Effector memory CD4-positive, alpha-beta T cell (primary cell): ENCODE results near the gene ITGB7.
"Not testable (repeated sequence)": the region's sequence is repeated elsewhere in the genome, so short reads cannot be mapped to it uniquely, and the experiment has no call there.

Experiments
- DNase-seq, 3 donors: peaks; one replicate each; pipeline ENCODE4 v3.0.0-alpha.2; 2020
- H3K27ac ChIP-seq: 2 replicates; pipeline ENCODE4 v1.7.0; 2013; ENCODE audit warnings: mild to moderate bottlenecking, low read length, moderate library complexity; ENCODE audit not compliant: insufficient read depth, poor library complexity, severe bottlenecking
- H3K27me3 ChIP-seq: replicated peaks from 2 replicates; pipeline ENCODE4 v1.7.0; 2013; ENCODE audit warnings: mild to moderate bottlenecking, low read length; ENCODE audit not compliant: insufficient read depth, control insufficient read depth, poor library complexity, severe bottlenecking
- H3K36me3 ChIP-seq: 2 replicates; pipeline ENCODE4 v1.7.0; 2013; ENCODE audit warnings: mild to moderate bottlenecking, low read length, moderate library complexity; ENCODE audit not compliant: control insufficient read depth, insufficient read depth
- H3K4me1 ChIP-seq: 2 replicates; pipeline ENCODE4 v1.7.0; 2013; ENCODE audit warnings: low read length, mild to moderate bottlenecking; ENCODE audit not compliant: control insufficient read depth, insufficient read depth, poor library complexity, severe bottlenecking
- H3K4me3 ChIP-seq: 2 replicates; pipeline ENCODE4 v1.7.0; 2013; ENCODE audit warnings: low read length, low read depth, mild to moderate bottlenecking; ENCODE audit not compliant: insufficient read depth, poor library complexity, severe bottlenecking
- H3K9me3 ChIP-seq: 2 replicates; pipeline ENCODE4 v1.7.0; 2013; ENCODE audit warnings: mild to moderate bottlenecking, low read length, moderate library complexity; ENCODE audit not compliant: control insufficient read depth

Gene ITGB7

DNA sequence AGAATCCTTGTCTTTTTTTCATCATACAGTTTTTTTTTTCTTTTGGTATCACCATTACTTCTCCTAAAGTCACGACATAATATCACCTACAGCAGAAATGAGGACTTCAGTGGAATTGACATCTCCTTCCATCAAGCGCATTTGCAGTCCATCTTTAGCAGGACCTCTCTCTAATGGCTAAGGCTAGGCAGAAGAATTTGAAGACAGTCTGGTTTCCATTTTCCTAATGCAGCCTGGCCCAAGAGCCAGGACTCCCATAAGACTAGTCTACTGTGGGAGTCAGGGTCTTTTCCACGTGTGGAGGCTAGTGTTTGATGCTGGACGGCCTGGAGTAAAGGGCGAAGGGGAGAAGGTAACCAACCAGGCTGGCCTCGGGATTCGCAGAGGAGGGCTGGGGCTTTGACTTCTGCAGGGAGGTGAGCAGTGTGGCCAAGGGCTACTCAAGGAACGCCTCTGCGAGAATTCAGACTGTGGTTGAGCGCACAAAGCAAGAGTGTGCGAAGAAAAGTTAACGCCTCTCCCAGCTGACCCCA is 27.3 kb downstream of the ITGB7 start:
- peak overlapping the region; percentile 78 for H3K4me3 ChIP-seq
- H3K4me1 ChIP-seq = peaks cover 28% of the 10 kb centered on the region
- peaks cover 26% of the 10 kb centered on the region for H3K36me3 ChIP-seq
- H3K27me3 ChIP-seq = no peaks in the 10 kb centered on the region
- no peak for DNase-seq
- H3K27ac ChIP-seq = peak overlapping the region; percentile 91
- H3K9me3 ChIP-seq = no peaks in the 10 kb centered on the region

- peaks cover 20% of the 10 kb centered on the region for H3K36me3 ChIP-seq
- not testable (repeated sequence) for H3K9me3 ChIP-seq, H3K4me3 ChIP-seq, H3K27me3 ChIP-seq, DNase-seq
- peaks cover 28% of the 10 kb centered on the region for H3K4me1 ChIP-seq
- H3K27ac ChIP-seq = peak overlapping the region; percentile 91
These were observed 28.2 kb downstream of the ITGB7 start for GRCh38 chr12:53178803-53179202.

- not testable (repeated sequence) for H3K36me3 ChIP-seq, H3K27ac ChIP-seq, DNase-seq, H3K9me3 ChIP-seq, H3K4me3 ChIP-seq, H3K27me3 ChIP-seq
- peaks cover 23% of the 10 kb centered on the region for H3K4me1 ChIP-seq
These were observed 29.6 kb downstream of the ITGB7 start for GRCh38 chr12:53177447-53177846.

DNA sequence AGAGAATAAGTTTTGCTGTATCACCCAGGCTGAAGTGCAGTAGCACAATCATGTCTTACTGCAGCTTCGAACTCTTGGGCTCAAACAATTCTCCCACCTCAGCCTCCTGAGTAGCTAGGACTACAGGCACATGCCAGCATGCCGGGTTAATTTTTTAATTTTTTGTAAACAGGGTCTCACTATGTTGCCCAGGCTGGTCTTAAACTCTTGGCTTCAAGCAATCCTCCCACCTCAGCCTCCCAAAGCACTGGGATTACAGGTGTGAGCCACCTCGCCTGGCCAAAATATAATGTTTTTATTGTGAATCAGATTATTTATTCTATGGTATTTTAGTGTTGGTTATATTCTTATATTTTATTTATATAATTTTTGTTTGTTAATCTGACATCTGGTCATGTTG is 30.3 kb downstream of the ITGB7 start:
- no peaks in the 10 kb centered on the region for H3K9me3 ChIP-seq
- H3K36me3 ChIP-seq = peaks cover under 1% of the 10 kb centered on the region
- DNase-seq = no peak
- no peaks in the 10 kb centered on the region for H3K27me3 ChIP-seq
- H3K4me1 ChIP-seq = peaks cover 17% of the 10 kb centered on the region
- no peak overlapping the region for H3K27ac ChIP-seq
- no peak overlapping the region for H3K4me3 ChIP-seq

DNA sequence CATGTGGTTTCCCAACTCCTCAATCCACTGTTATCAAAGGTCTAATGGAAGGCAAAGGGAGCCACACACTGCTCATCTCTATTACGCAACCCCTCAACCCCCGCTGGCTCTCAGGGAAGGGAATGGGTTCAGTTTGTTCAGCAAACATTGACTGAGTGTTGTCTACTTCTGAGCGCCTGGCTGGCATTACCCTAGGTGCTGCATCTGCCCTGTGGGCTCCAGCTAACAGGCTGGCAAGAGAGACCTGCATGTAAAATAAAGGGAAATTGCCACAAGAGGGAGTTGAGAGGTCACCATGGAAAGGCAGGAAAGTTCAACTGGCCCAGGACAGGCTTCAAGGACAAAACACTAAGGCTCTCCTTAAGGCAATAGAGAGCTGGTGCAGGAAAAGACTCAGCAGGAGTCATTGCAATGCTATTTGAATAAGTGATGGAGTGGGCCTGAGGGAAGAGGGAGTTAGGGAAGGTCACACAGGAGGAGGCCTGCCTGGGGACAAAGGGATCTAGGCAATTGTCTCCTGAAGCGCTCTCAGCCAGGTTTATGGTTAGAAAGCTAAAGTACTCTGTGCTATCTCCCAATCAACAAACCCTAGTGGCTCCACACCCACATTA is 32.1 kb downstream of the ITGB7 start:
- H3K4me3 ChIP-seq = no peak overlapping the region
- peaks cover 9% of the 10 kb centered on the region for H3K4me1 ChIP-seq
- no peak for DNase-seq
- no peak overlapping the region for H3K27ac ChIP-seq
- H3K9me3 ChIP-seq = no peaks in the 10 kb centered on the region
- no peaks in the 10 kb centered on the region for H3K27me3 ChIP-seq
- no peaks in the 10 kb centered on the region for H3K36me3 ChIP-seq

GRCh38 chr12:53173085-53173715 is 33.9 kb downstream of the ITGB7 start:
- no peaks in the 10 kb centered on the region for H3K9me3 ChIP-seq
- H3K4me3 ChIP-seq = no peak overlapping the region
- DNase-seq = no peak
- no peaks in the 10 kb centered on the region for H3K36me3 ChIP-seq
- no peaks in the 10 kb centered on the region for H3K4me1 ChIP-seq
- no peak overlapping the region for H3K27ac ChIP-seq
- H3K27me3 ChIP-seq = no peaks in the 10 kb centered on the region

DNA sequence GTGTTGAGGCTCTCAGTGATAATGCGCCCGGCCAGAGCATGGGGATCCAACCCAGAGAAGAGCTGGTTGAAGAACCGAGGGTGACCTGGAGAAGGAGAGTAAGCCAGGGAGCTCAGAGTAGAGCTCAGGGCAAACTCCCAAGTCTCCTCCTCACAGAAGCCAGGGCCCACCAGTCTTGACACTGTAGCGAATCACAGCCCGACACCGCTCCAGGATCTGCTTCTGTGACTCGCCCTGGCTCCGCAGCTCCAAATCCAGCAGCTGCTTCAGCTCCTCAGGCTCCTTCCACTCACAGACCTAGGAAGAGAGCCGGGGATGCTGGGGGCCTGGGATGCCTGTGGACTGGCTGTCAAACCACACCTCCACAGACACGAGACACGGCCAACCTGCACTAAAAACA is 34.7 kb downstream of the ITGB7 start:
- no peaks in the 10 kb centered on the region for H3K4me1 ChIP-seq
- H3K27ac ChIP-seq = no peak overlapping the region
- no peaks in the 10 kb centered on the region for H3K36me3 ChIP-seq
- H3K4me3 ChIP-seq = no peak overlapping the region
- H3K27me3 ChIP-seq = no peaks in the 10 kb centered on the region
- H3K9me3 ChIP-seq = no peaks in the 10 kb centered on the region
- no peak for DNase-seq

DNA sequence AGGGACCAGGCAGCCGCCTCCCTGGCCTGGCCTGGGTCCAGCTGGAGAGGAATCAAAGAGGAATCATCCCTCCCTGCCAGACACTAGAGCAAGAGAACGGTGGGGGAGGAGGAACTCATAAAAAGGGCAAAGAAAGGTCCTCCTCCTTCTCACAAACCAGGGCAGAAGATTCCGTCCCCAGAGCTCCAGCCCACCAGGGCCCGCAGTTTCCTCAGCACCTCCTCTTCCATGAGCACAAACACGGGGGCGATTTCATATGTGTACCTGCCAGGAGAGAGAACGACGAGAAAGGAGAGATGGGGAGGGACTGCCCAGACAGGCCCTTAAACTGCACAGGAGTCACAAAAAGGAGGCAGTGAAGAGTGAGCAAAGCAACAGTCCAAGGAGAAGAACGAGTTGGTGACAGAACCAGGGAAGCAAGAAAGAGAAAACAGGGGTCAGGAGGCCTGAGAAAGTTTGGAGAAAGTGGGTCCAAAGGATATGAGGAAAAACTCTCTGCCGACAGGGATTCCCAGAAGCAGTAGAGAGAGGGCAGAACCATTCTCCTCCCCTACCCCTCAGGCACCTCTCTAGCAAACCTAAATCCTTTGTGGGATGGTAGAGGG is 35.2 kb downstream of the ITGB7 start:
- H3K9me3 ChIP-seq = no peaks in the 10 kb centered on the region
- H3K4me3 ChIP-seq = no peak overlapping the region
- no peak for DNase-seq
- no peaks in the 10 kb centered on the region for H3K27me3 ChIP-seq
- H3K4me1 ChIP-seq = no peaks in the 10 kb centered on the region
- H3K36me3 ChIP-seq = no peaks in the 10 kb centered on the region
- no peak overlapping the region for H3K27ac ChIP-seq

GRCh38 chr12:53170876-53171724 is 36.0 kb downstream of the ITGB7 start:
- Histone ChIP-seq H3K27ac (no peak overlapping the region), H3K27me3 (no peaks in the 10 kb centered on the region), H3K4me3 (no peak overlapping the region), H3K9me3 (no peaks in the 10 kb centered on the region), H3K36me3 (no peaks in the 10 kb centered on the region), H3K4me1 (no peaks in the 10 kb centered on the region)
- no peak for DNase-seq
